K562 (cell line): ENCODE measurements around the gene ZDHHC11B.

Source experiments
- CTBP1 ChIP-seq: fragments of 450-650 bp; IDR thresholded peaks from 2 replicates; pipeline ENCODE4 v1.6.1; 2016; ENCODE audit warnings: borderline replicate concordance
- ELF1 ChIP-seq: fragments of 200-800 bp; sonication (Bioruptor generic); IDR thresholded peaks from 2 replicates; pipeline ENCODE4 v1.6.1; 2016; ENCODE audit warnings: missing genetic modification characterization, missing compliant biosample characterization
- POLR2A ChIP-seq: fragments of 450-650 bp; conservative IDR thresholded peaks from 2 replicates; pipeline ENCODE4 v1.6.1; 2016
- SRSF1 ChIP-seq: fragments of 200-400 bp; formaldehyde crosslinking; IDR thresholded peaks from 2 replicates; pipeline ENCODE4 v1.6.1; 2017; ENCODE audit warnings: mild to moderate bottlenecking, low read depth, low read length, moderate library complexity
- TF ChIP-seq, protein P1 (sequence below), 3 experiments: IDR thresholded peaks in 2 of 3; conservative IDR thresholded peaks in 1 of 3; 2 replicates each; pipeline ENCODE4 v1.5.1; 2011 to 2012; ENCODE audit warnings: low read length in 3 of 3, mild to moderate bottlenecking in 3 of 3, control low read depth in 2 of 3, improper control_type of control experiment in 1 of 3, inconsistent platforms in 1 of 3, low read depth in 1 of 3, mixed read lengths in 1 of 3, moderate library complexity in 1 of 3; ENCODE audit not compliant: insufficient read depth in 2 of 3

DNA sequence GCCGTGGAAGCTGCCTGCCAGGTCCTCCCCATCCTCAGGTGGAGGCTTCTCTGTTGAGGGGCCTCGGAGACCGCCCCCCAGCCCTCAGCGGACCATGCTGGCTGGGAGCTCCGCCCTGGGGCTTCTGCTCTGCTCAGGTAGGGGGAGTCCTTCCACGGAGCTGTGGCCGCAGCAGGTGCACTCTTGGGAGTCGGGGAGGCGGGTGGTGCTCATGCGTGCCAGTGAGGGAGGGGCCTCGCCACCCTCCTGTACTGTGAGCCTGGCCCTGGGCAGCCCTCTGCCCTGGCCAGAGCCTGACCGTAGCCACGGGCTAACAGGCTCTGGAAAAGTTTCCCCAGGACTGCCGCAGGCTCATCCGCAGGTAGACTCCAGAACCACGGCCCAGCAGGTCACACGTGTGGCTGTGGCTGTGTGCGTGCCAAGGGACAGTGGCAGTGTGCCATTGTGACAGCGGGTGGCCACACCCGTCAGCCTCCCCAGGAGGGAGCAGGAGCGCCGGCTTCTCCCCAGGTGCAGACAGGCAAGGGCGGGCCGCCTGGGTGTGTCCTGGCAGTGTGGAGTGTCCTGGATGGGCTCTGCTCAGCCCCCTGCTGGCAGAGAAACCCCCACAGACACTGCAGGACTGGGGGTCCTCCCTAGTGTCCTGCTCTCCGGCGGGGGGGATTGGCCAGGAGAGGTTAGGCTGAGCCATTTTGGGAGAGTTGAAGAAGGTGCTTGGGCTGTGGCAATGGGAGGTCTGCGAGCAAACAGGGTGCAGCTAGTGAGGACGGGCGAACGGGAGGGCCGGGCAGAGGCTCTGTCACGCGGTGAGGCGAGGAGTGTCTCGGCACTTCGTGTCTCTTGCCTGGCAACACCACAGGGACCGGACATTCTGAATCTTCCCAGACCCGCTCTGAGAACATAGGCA, 120.8 kb downstream of the ZDHHC11B start:
- TF ChIP-seq, protein P1, sequence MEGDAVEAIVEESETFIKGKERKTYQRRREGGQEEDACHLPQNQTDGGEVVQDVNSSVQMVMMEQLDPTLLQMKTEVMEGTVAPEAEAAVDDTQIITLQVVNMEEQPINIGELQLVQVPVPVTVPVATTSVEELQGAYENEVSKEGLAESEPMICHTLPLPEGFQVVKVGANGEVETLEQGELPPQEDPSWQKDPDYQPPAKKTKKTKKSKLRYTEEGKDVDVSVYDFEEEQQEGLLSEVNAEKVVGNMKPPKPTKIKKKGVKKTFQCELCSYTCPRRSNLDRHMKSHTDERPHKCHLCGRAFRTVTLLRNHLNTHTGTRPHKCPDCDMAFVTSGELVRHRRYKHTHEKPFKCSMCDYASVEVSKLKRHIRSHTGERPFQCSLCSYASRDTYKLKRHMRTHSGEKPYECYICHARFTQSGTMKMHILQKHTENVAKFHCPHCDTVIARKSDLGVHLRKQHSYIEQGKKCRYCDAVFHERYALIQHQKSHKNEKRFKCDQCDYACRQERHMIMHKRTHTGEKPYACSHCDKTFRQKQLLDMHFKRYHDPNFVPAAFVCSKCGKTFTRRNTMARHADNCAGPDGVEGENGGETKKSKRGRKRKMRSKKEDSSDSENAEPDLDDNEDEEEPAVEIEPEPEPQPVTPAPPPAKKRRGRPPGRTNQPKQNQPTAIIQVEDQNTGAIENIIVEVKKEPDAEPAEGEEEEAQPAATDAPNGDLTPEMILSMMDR (IDR thresholded peaks at IDR 0.05 in 2 of 3, conservative IDR thresholded peaks at IDR 0.05 in 1 of 3; ENCODE audit: insufficient read depth in 2 of 3, low read depth in 1 of 3, low read length in 3 of 3) = no peak
- no peak for TF ChIP-seq ELF1
- TF ChIP-seq CTBP1 = no peak
- TF ChIP-seq POLR2A = no peak
- no peak for TF ChIP-seq SRSF1
